ENCODE results near the gene CPOX. TPM values are rescaled to one million over a fixed set of nuclear protein-coding genes. Genes with fewer than 3 reads are reported as not detected.
"Not testable (repeated sequence)": the region's sequence is repeated elsewhere in the genome, so short reads cannot be mapped to it uniquely, and the experiment has no call there.

CPOX gene
- total RNA-seq, 6 experiments from 2014 or later = 18.0 to 27.6 (median 19.6) TPM

- Mint-ChIP-seq H3K36me3 (ENCODE audit: low read depth) (no peaks in the 10 kb centered on the region), H3K4me1 (ENCODE audit: low read depth) (peaks cover 39% of the 10 kb centered on the region), H3K27me3 (ENCODE audit: insufficient read depth) (peaks cover 5% of the 10 kb centered on the region; the same call in 1 of the 2 replicates), H3K27ac (no peak overlapping the region), H3K4me3 (0 out of 2 replicates have a peak overlapping the region, but pooled peaks have one; percentile 3), H3K9me3 (no peaks in the 10 kb centered on the region)
- no peak for TF ChIP-seq CTCF (IDR thresholded peaks at IDR 0.05)
- peak; percentile 40 for DNase-seq
Measured at GRCh38 chr3:98565237-98565643, 28.2 kb downstream of the CPOX start.

GRCh38 chr3:98564282-98565005 is 29.0 kb downstream of the CPOX start:
- H3K4me1 Mint-ChIP-seq (ENCODE audit: low read depth) = peaks cover 39% of the 10 kb centered on the region
- DNase-seq = no peak
- H3K36me3 Mint-ChIP-seq (ENCODE audit: low read depth) = no peaks in the 10 kb centered on the region
- H3K4me3 Mint-ChIP-seq = no peak overlapping the region
- H3K27ac Mint-ChIP-seq = no peak overlapping the region
- H3K27me3 Mint-ChIP-seq (ENCODE audit: insufficient read depth) = peaks cover 5% of the 10 kb centered on the region; the same call in 1 of the 2 replicates
- H3K9me3 Mint-ChIP-seq = no peaks in the 10 kb centered on the region; the same call in 1 of the 2 replicates
- TF ChIP-seq CTCF (IDR thresholded peaks at IDR 0.05) = no peak

GRCh38 chr3:98563661-98564281 is 29.6 kb downstream of the CPOX start:
- Mint-ChIP-seq H3K4me3 (no peak overlapping the region), H3K27ac (no peak overlapping the region), H3K9me3 (no peaks in the 10 kb centered on the region; the same call in 1 of the 2 replicates), H3K4me1 (ENCODE audit: low read depth) (peaks cover 39% of the 10 kb centered on the region), H3K27me3 (ENCODE audit: insufficient read depth) (peaks cover 12% of the 10 kb centered on the region), H3K36me3 (ENCODE audit: low read depth) (no peaks in the 10 kb centered on the region)
- TF ChIP-seq CTCF (IDR thresholded peaks at IDR 0.05) = no peak
- DNase-seq = peak; percentile 68

- H3K27ac Mint-ChIP-seq = no peak overlapping the region
- peaks cover 20% of the 10 kb centered on the region for H3K27me3 Mint-ChIP-seq (ENCODE audit: insufficient read depth)
- peaks cover 47% of the 10 kb centered on the region for H3K4me1 Mint-ChIP-seq (ENCODE audit: low read depth)
- no peak for TF ChIP-seq CTCF (IDR thresholded peaks at IDR 0.05)
- no peak overlapping the region for H3K4me3 Mint-ChIP-seq
- no peaks in the 10 kb centered on the region for H3K36me3 Mint-ChIP-seq (ENCODE audit: low read depth)
- DNase-seq = no peak
- H3K9me3 Mint-ChIP-seq = no peaks in the 10 kb centered on the region; the same call in 1 of the 2 replicates
Measured at GRCh38 chr3:98561727-98562521, 31.5 kb downstream of the CPOX start.

- peaks cover 51% of the 10 kb centered on the region for H3K4me1 Mint-ChIP-seq (ENCODE audit: low read depth)
- no peak for TF ChIP-seq CTCF (IDR thresholded peaks at IDR 0.05)
- H3K27ac Mint-ChIP-seq = no peak overlapping the region
- H3K9me3 Mint-ChIP-seq = no peaks in the 10 kb centered on the region; the same call in 1 of the 2 replicates
- no peaks in the 10 kb centered on the region for H3K36me3 Mint-ChIP-seq (ENCODE audit: low read depth)
- no peak overlapping the region for H3K4me3 Mint-ChIP-seq
- no peak for DNase-seq
- peaks cover 20% of the 10 kb centered on the region for H3K27me3 Mint-ChIP-seq (ENCODE audit: insufficient read depth)
Measured at GRCh38 chr3:98560911-98561310, 32.5 kb downstream of the CPOX start.

- H3K27me3 Mint-ChIP-seq (ENCODE audit: insufficient read depth) = peaks cover 25% of the 10 kb centered on the region
- not testable (repeated sequence) for DNase-seq, H3K27ac Mint-ChIP-seq
Measured at GRCh38 chr3:98559769-98560168, 33.6 kb downstream of the CPOX start.

More at GRCh38 chr3:98559769-98560168, 33.6 kb downstream of the CPOX start:
- H3K4me3 Mint-ChIP-seq; H3K36me3 Mint-ChIP-seq (ENCODE audit: low read depth); H3K9me3 Mint-ChIP-seq: not testable (repeated sequence)
- peaks cover 40% of the 10 kb centered on the region for H3K4me1 Mint-ChIP-seq (ENCODE audit: low read depth)

Measured in HFFc6 (cell line).